IMR-90 (cell line): Measurements from ENCODE around the gene SLX4IP. TPM values are rescaled to one million over a fixed set of nuclear protein-coding genes. Genes with fewer than 3 reads are reported as not detected.
"Not testable (repeated sequence)": the region's sequence is repeated elsewhere in the genome, so short reads cannot be mapped to it uniquely, and the experiment has no call there.

Experiments used
- ATAC-seq: fragments of 200-7000 bp; cut with Tn5 transposase; 2 replicates; pipeline ENCODE4 v1.9.1; 2020; ENCODE audit warnings: low read depth, mild to moderate bottlenecking, moderate library complexity
- BruUV-seq: library from RNA; stranded (reverse); fragments of 400-500 nt; replicated peaks from 2 replicates; lab custom pipeline; 2021; lab: Mats Ljungman, UMichigan
- CTCF ChIA-PET: fragments of 300-600 bp; formaldehyde crosslinking; extraction: SDS; loops from one replicate; lab custom pipeline; 2021; ENCODE audit warnings: antibody characterized with exemption; lab: Yijun Ruan, JAX
- POLR2A ChIA-PET: fragments of 300-600 bp; sonication (Branson Sonifier 250); formaldehyde crosslinking; loops from one replicate; lab custom pipeline; 2022; ENCODE audit warnings: antibody characterized with exemption; ENCODE audit not compliant: unreplicated experiment; lab: Charles Lee
- DNase-seq: peaks from one replicate; pipeline ENCODE4 v3.0.0; 2013
- H2AFZ ChIP-seq: replicated peaks from 2 replicates; pipeline ENCODE3; 2013; ENCODE audit warnings: low read length, mild to moderate bottlenecking; ENCODE audit not compliant: poor library complexity
- H2AK5ac ChIP-seq: 2 replicates; pipeline ENCODE4 v1.6.1; 2013; ENCODE audit warnings: low read depth, low read length, inconsistent platforms
- H2AK9ac ChIP-seq: replicated peaks from 2 replicates; pipeline ENCODE3; 2013; ENCODE audit warnings: mild to moderate bottlenecking, low read depth, low read length, moderate library complexity; ENCODE audit not compliant: poor library complexity
- H2BK120ac ChIP-seq: 2 replicates; pipeline ENCODE4 v1.6.1; 2013; ENCODE audit warnings: low read depth, low read length, inconsistent platforms
- H2BK15ac ChIP-seq: 3 replicates; pipeline ENCODE4 v1.6.1; 2013; ENCODE audit warnings: low read depth, low read length, inconsistent platforms
- H2BK20ac ChIP-seq: 2 replicates; pipeline ENCODE4 v1.6.1; 2013; ENCODE audit warnings: low read depth, mild to moderate bottlenecking, inconsistent platforms, low read length, moderate library complexity
- H2BK5ac ChIP-seq: 2 replicates; pipeline ENCODE4 v1.6.1; 2013; ENCODE audit warnings: mild to moderate bottlenecking, low read depth, low read length, inconsistent platforms; ENCODE audit not compliant: poor library complexity, severe bottlenecking
- H3K14ac ChIP-seq: replicated peaks from 2 replicates; pipeline ENCODE4 v1.6.1; 2013; ENCODE audit warnings: low read depth, low read length, inconsistent platforms
- H3K18ac ChIP-seq: 2 replicates; pipeline ENCODE4 v1.6.1; 2013; ENCODE audit warnings: low read depth, low read length, control low read depth
- H3K23ac ChIP-seq: 2 replicates; pipeline ENCODE4 v1.6.1; 2013; ENCODE audit warnings: low read depth, low read length, inconsistent platforms
- H3K27ac ChIP-seq: 2 replicates; pipeline ENCODE4 v1.5.1; 2013; ENCODE audit warnings: mild to moderate bottlenecking, control low read depth, low read length; ENCODE audit not compliant: insufficient read depth
- H3K27me3 ChIP-seq: 2 replicates; pipeline ENCODE4 v1.6.1; 2013; ENCODE audit warnings: low read length; ENCODE audit not compliant: control insufficient read depth, insufficient read depth
- H3K36me3 ChIP-seq: 2 replicates; pipeline ENCODE4 v1.6.1; 2013; ENCODE audit warnings: low read length, mixed read lengths; ENCODE audit not compliant: control insufficient read depth, insufficient read depth
- H3K4ac ChIP-seq: 2 replicates; pipeline ENCODE4 v1.6.1; 2013; ENCODE audit warnings: low read depth, low read length, inconsistent platforms
- H3K4me1 ChIP-seq: 2 replicates; pipeline ENCODE4 v1.6.1; 2013; ENCODE audit warnings: low read length, mixed read lengths; ENCODE audit not compliant: control insufficient read depth, insufficient read depth
- H3K4me2 ChIP-seq: 2 replicates; pipeline ENCODE4 v1.6.1; 2013; ENCODE audit warnings: low read depth, mild to moderate bottlenecking, control low read depth, low read length, moderate library complexity
- H3K4me3 ChIP-seq: 2 replicates; pipeline ENCODE4 v1.5.1; 2013; ENCODE audit warnings: low read depth, mild to moderate bottlenecking, control low read depth, low read length, moderate library complexity; ENCODE audit not compliant: insufficient read depth
- H3K56ac ChIP-seq: 2 replicates; pipeline ENCODE4 v1.6.1; 2013; ENCODE audit warnings: low read length, inconsistent platforms; ENCODE audit not compliant: insufficient read depth; ENCODE audit errors: extremely low read depth
- H3K79me1 ChIP-seq, 2 experiments: 2 replicates each; pipeline ENCODE4 v1.6.1; 2013; ENCODE audit warnings: low read length in 2 of 2, inconsistent platforms in 1 of 2, low read depth in 1 of 2
- H3K9ac ChIP-seq: 2 replicates; pipeline ENCODE4 v1.6.1; 2013; ENCODE audit warnings: low read depth, low read length, control low read depth
- H3K9me1 ChIP-seq: 2 replicates; pipeline ENCODE4 v1.6.1; 2013; ENCODE audit warnings: low read length, inconsistent platforms; ENCODE audit not compliant: insufficient read depth
- H3K9me3 ChIP-seq: 2 replicates; pipeline ENCODE4 v1.6.1; 2013; ENCODE audit warnings: low read length; ENCODE audit not compliant: control insufficient read depth, insufficient read depth
- H4K20me1 ChIP-seq: 2 replicates; pipeline ENCODE4 v1.6.1; 2013; ENCODE audit warnings: low read length, inconsistent platforms; ENCODE audit not compliant: insufficient read depth
- H4K5ac ChIP-seq: 2 replicates; pipeline ENCODE4 v1.6.1; 2013; ENCODE audit warnings: mild to moderate bottlenecking, low read depth, low read length, control low read depth
- H4K8ac ChIP-seq, 2 experiments: 2 replicates each; pipeline ENCODE4 v1.6.1; 2013; ENCODE audit warnings: low read depth in 2 of 2, low read length in 2 of 2, control low read depth in 1 of 2, inconsistent platforms in 1 of 2
- H4K91ac ChIP-seq: 2 replicates; pipeline ENCODE4 v1.6.1; 2013; ENCODE audit warnings: low read depth, low read length, inconsistent platforms; ENCODE audit not compliant: insufficient read depth
- BHLHE40 ChIP-seq: fragments of 150-350 bp; IDR thresholded peaks from 2 replicates; pipeline ENCODE4 v1.6.1; 2016; ENCODE audit warnings: mild to moderate bottlenecking, low read depth, low read length
- NFE2L2 ChIP-seq: fragments of 150-350 bp; IDR thresholded peaks from 2 replicates; pipeline ENCODE4 v1.6.1; 2016; ENCODE audit warnings: low read depth, mild to moderate bottlenecking, low read length
- WGBS, 2 experiments: methylation state at CpG; one replicate each; pipeline versions ENCODE4 v1.1.5 to v1.1.7; 2013; ENCODE audit warnings: missing lambda C conversion rate in 2 of 2; ENCODE audit not compliant: insufficient read length in 1 of 2; ENCODE audit errors: extremely low coverage in 2 of 2; 5-methylcytosine and 5-hydroxymethylcytosine counted together
- dilution Hi-C: fragments of 300-500 bp; cut with HindIII; formaldehyde crosslinking; loops from one replicate; pipeline ENCODE4 v1.14.3; 2018; ENCODE audit warnings: low sequenced_read_pairs; ENCODE audit not compliant: unreplicated experiment
- in situ Hi-C: fragments of 300-500 bp; cut with MboI; formaldehyde crosslinking; loops from 3 replicates; pipeline ENCODE4 v1.14.3; 2019; ENCODE audit warnings: low sequenced_read_pairs, inconsistent platforms, mixed read lengths
- intact Hi-C: fragments of 100-400 bp; cut with micrococcal nuclease; formaldehyde crosslinking; loops from 2 replicates; pipeline ENCODE4 v1.10.0; 2022
- polyA plus RNA-seq, 3 experiments: library from polyadenylated mRNA; depleted of rRNA; stranded (reverse); fragments of >200 nt; gene quantifications; 2 replicates each; pipeline ENCODE4 v1.2.3, GENCODE V29; 2012; ENCODE audit warnings: low replicate concordance in 1 of 3
- total RNA-seq: library from RNA; depleted of rRNA; stranded (reverse); fragments of >200 nt; gene quantifications from 2 replicates; pipeline ENCODE4 v1.2.3, GENCODE V29; 2012

The SLX4IP gene
- total and polyA plus RNA-seq, 2 of the 4 experiments (the other 2 are of a cell fraction) = 1.3 to 5.9 TPM

GRCh38 chr20:10616212-10616611 lies 181.1 kb downstream of the SLX4IP start:
- DNase-seq = no peak
- Histone ChIP-seq H3K23ac (no peak overlapping the region), H3K4ac (no peak overlapping the region), H4K5ac (no peak overlapping the region), H3K9me1 (peaks cover 3% of the 10 kb centered on the region), H2BK120ac (no peak overlapping the region; the same call in 1 of the 2 replicates), H4K20me1 (no peaks in the 10 kb centered on the region), H3K4me3 (no peak overlapping the region), H2AFZ (no peak overlapping the region), H2BK5ac (no peak overlapping the region), H3K4me1 (peaks cover 6% of the 10 kb centered on the region), H3K36me3 (no peaks in the 10 kb centered on the region), H2AK5ac (0 out of 2 replicates have a peak overlapping the region, but pooled peaks have one; percentile 18), H3K4me2 (no peak overlapping the region), H3K9ac (no peak overlapping the region), H3K9me3 (no peaks in the 10 kb centered on the region), H3K14ac (no peak overlapping the region), H4K8ac (no peak overlapping the region), H3K56ac (no peak overlapping the region), H3K18ac (no peak overlapping the region), H2BK20ac (no peak overlapping the region), H4K91ac (no peak overlapping the region), H2AK9ac (no peak overlapping the region), H3K79me1 (peaks cover 0 to 3% of the 10 kb centered on the region in 2 experiments; a peak in 1 of 4 replicates), H3K27me3 (no peaks in the 10 kb centered on the region), H2BK15ac (peak overlapping the region; percentile 29; the same call in 1 of the 3 replicates), H3K27ac (no peak overlapping the region)
- 100% methylated on average over 1 of the region's 3 CpGs; no CpG with 5 or more reads in 1 of the 2 experiments for WGBS, 2 experiments
- no peak for ATAC-seq
- POLR2A ChIA-PET = no interaction called here
- BruUV-seq = no TSS peak
- dilution Hi-C loops (no loop called here), in situ Hi-C loops (no loop called here), intact Hi-C loops (no loop called here)
- CTCF ChIA-PET = no interaction called here
- no peak for TF ChIP-seq BHLHE40
- no peak for TF ChIP-seq NFE2L2

DNA sequence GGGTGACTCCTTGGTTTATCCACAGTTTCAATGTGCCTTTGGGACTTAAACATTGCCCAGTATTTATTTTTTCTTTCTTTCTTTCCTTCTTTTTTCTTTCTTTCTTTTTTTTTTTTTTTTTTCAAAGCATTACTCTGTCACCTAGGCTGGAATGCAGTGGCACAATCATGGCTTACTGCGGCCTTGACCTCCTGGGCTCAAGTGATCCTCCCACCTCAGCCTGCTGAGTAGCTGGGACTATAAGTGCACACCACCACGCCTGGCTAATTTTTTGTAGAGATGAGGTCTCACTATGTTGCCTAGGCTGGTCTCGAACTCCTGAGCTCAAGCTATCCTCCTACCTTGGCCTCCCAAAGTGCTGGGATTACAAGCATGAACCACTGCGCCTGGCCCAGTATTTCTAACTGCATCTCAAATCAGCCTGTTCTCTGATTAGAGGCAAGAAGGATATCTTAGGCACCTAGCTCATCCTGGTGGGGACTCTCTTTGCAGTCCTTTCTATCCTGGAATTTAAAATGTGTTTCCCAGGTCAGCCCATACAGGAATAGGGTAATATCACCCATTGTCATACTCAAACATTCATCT lies 182.5 kb downstream of the SLX4IP start:
- H2BK5ac ChIP-seq, H3K4me2 ChIP-seq, H3K27me3 ChIP-seq, H4K8ac ChIP-seq, H3K4me1 ChIP-seq, H3K18ac ChIP-seq, ATAC-seq, H2BK15ac ChIP-seq, H3K9ac ChIP-seq, H2BK120ac ChIP-seq, BruUV-seq, H3K27ac ChIP-seq, H3K23ac ChIP-seq, POLR2A ChIA-PET, H4K20me1 ChIP-seq, H2BK20ac ChIP-seq, H2AFZ ChIP-seq, H3K9me1 ChIP-seq, H3K4ac ChIP-seq, H3K36me3 ChIP-seq, in situ Hi-C loops, H4K5ac ChIP-seq, H2AK9ac ChIP-seq, dilution Hi-C loops, H3K9me3 ChIP-seq, H2AK5ac ChIP-seq, intact Hi-C loops, DNase-seq, H3K56ac ChIP-seq, H3K79me1 ChIP-seq, H3K14ac ChIP-seq, H4K91ac ChIP-seq, H3K4me3 ChIP-seq: not testable (repeated sequence)
- 100% methylated on average over 1 of the region's 4 CpGs; no CpG with 5 or more reads in 1 of the 2 experiments for WGBS, 2 experiments
- CTCF ChIA-PET = interaction anchor here (0.5 kb wide), 1 partner anchor 1328 kb away, joined by 8 read pairs; no protein-coding TSS in a partner anchor
